Measurements from ENCODE around the gene FRYL.

The FRYL gene

GRCh38 chr4:48651914-48652313 lies 128.2 kb downstream of the FRYL start:
- no peak for TF ChIP-seq SIN3A (IDR thresholded peaks at IDR 0.05; ENCODE audit: borderline replicate concordance, insufficient read depth, low read length)
- TF ChIP-seq POLR2AphosphoS5 (IDR thresholded peaks at IDR 0.05; ENCODE audit: low read depth, low read length), result no peak
- TF ChIP-seq TAF1 (IDR thresholded peaks at IDR 0.05; ENCODE audit: borderline replicate concordance, insufficient read depth, low read length), result no peak
- no peak for TF ChIP-seq FOXP2 (optimal IDR thresholded peaks at IDR 0.05; ENCODE audit: borderline replicate concordance, extremely low read depth, extremely low read length, insufficient read depth)

- TF ChIP-seq POLR2AphosphoS5 (IDR thresholded peaks at IDR 0.05; ENCODE audit: low read depth, low read length), result no peak
- no peak for TF ChIP-seq TAF1 (IDR thresholded peaks at IDR 0.05; ENCODE audit: borderline replicate concordance, insufficient read depth, low read length)
- TF ChIP-seq REST (IDR thresholded peaks at IDR 0.05; ENCODE audit: insufficient read depth in 1 of 2, low read depth in 2 of 2, low read length in 2 of 2), result no peak
- no peak for TF ChIP-seq SIN3A (IDR thresholded peaks at IDR 0.05; ENCODE audit: borderline replicate concordance, insufficient read depth, low read length)
- TF ChIP-seq FOXP2 (optimal IDR thresholded peaks at IDR 0.05; ENCODE audit: borderline replicate concordance, extremely low read depth, extremely low read length, insufficient read depth), result no peak
Observed at GRCh38 chr4:48649505-48649904, 130.6 kb downstream of the FRYL start.

- no peak for TF ChIP-seq REST (IDR thresholded peaks at IDR 0.05; ENCODE audit: insufficient read depth in 1 of 2, low read depth in 2 of 2, low read length in 2 of 2)
- TF ChIP-seq FOXP2 (optimal IDR thresholded peaks at IDR 0.05; ENCODE audit: borderline replicate concordance, extremely low read depth, extremely low read length, insufficient read depth), result no peak
- TF ChIP-seq TAF1 (IDR thresholded peaks at IDR 0.05; ENCODE audit: borderline replicate concordance, insufficient read depth, low read length), result no peak
- no peak for TF ChIP-seq SIN3A (IDR thresholded peaks at IDR 0.05; ENCODE audit: borderline replicate concordance, insufficient read depth, low read length)
- no peak for TF ChIP-seq POLR2AphosphoS5 (IDR thresholded peaks at IDR 0.05; ENCODE audit: low read depth, low read length)
Observed at GRCh38 chr4:48645225-48645794, 134.8 kb downstream of the FRYL start.

- TF ChIP-seq REST (IDR thresholded peaks at IDR 0.05; ENCODE audit: insufficient read depth in 1 of 2, low read depth in 2 of 2, low read length in 2 of 2) (no peak), FOXP2 (optimal IDR thresholded peaks at IDR 0.05; ENCODE audit: borderline replicate concordance, extremely low read depth, extremely low read length, insufficient read depth) (no peak), POLR2AphosphoS5 (IDR thresholded peaks at IDR 0.05; ENCODE audit: low read depth, low read length) (no peak), TAF1 (IDR thresholded peaks at IDR 0.05; ENCODE audit: borderline replicate concordance, insufficient read depth, low read length) (no peak), SIN3A (IDR thresholded peaks at IDR 0.05; ENCODE audit: borderline replicate concordance, insufficient read depth, low read length) (no peak)
Observed at GRCh38 chr4:48642421-48643374, 137.4 kb downstream of the FRYL start.

- TF ChIP-seq SIN3A (IDR thresholded peaks at IDR 0.05; ENCODE audit: borderline replicate concordance, insufficient read depth, low read length) (no peak), FOXP2 (optimal IDR thresholded peaks at IDR 0.05; ENCODE audit: borderline replicate concordance, extremely low read depth, extremely low read length, insufficient read depth) (no peak), TAF1 (IDR thresholded peaks at IDR 0.05; ENCODE audit: borderline replicate concordance, insufficient read depth, low read length) (no peak), REST (IDR thresholded peaks at IDR 0.05; ENCODE audit: insufficient read depth in 1 of 2, low read depth in 2 of 2, low read length in 2 of 2) (no peak), POLR2AphosphoS5 (IDR thresholded peaks at IDR 0.05; ENCODE audit: low read depth, low read length) (no peak)
Observed at GRCh38 chr4:48641401-48641800, 138.7 kb downstream of the FRYL start.
